ENCODE results near the gene GPR156. TPM values are rescaled to one million over a fixed set of nuclear protein-coding genes. Genes with fewer than 3 reads are reported as not detected.

GPR156 gene
- total RNA-seq, 3 donors from 2014 or later = 0.33 to 0.88 (median 0.64) TPM

GRCh38 chr3:120148187-120148949 lies 136.7 kb downstream of the GPR156 start:
- H3K4me1 ChIP-seq = no peaks in the 10 kb centered on the region
- intact Hi-C loops (cut with DNase I; ENCODE audit: low total_unique reads) = no loop called here
- no peaks in the 10 kb centered on the region for H3K36me3 ChIP-seq
- TF ChIP-seq POLR2A (IDR thresholded peaks at IDR 0.05) (no peak), CTCF (IDR thresholded peaks at IDR 0.05) (no peak), POLR2AphosphoS5 (IDR thresholded peaks at IDR 0.05) (no peak)
- peak overlapping the region; percentile 16 to 77 for H3K27ac ChIP-seq
- H3K27me3 ChIP-seq = no peaks in the 10 kb centered on the region
- DNase-seq (ENCODE audit: low spot score in 2 of 2) = no peak
- H3K9me3 ChIP-seq = no peaks in the 10 kb centered on the region
- no peak overlapping the region for H3K4me3 ChIP-seq

- Histone ChIP-seq H3K9me3 (no peaks in the 10 kb centered on the region), H3K4me3 (no peak overlapping the region), H3K36me3 (no peaks in the 10 kb centered on the region), H3K27me3 (no peaks in the 10 kb centered on the region), H3K27ac (peak overlapping the region; percentile 20 to 77), H3K4me1 (no peaks in the 10 kb centered on the region)
- intact Hi-C loops (cut with DNase I; ENCODE audit: low total_unique reads) = no loop called here
- DNase-seq (ENCODE audit: low spot score in 2 of 2) = peak in 1 of 2 donors; percentile 38
- no peak for TF ChIP-seq CTCF (IDR thresholded peaks at IDR 0.05)
- TF ChIP-seq POLR2AphosphoS5 (IDR thresholded peaks at IDR 0.05) = peak in 1 of 3 donors; percentile 34
These were observed 137.8 kb downstream of the GPR156 start for GRCh38 chr3:120147072-120147871.

DNA sequence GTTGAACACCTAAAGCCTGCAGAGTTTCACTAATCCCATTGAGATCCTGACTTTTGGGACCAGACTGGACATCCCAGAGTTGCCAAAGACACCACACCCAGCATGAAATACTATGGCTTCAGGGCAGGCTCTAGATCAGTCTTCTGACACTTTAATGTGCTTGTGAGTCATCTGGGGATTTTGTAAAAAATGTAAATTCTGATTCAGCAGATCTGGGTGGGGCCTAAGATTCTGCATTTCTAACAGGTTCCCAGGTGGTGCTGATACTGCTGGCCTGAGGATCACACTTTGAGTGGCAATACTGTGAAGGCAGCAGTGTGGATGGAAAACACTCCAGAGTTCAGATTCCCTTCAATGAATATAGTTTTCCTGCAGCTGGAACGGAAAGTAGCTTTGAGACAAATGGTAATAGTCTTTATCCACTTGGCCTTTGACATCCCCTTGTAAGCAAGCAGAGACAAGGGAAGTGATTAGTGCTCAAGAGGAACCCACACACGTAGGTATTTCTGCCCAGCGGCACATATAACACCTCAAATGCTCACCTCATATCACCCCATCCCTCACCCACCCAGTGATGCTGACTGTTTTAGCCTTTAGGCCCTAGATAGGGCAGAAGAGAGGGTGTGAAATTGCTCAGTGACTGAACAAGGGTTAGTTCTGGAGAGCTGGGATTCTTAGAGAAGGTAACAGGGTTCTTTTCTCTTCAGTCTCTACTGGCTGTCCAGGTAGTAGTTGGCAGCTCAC lies 139.3 kb downstream of the GPR156 start:
- intact Hi-C loops (cut with DNase I; ENCODE audit: low total_unique reads) = no loop called here
- no peak for TF ChIP-seq CTCF (IDR thresholded peaks at IDR 0.05)
- TF ChIP-seq POLR2AphosphoS5 (IDR thresholded peaks at IDR 0.05) = no peak
- TF ChIP-seq POLR2A (IDR thresholded peaks at IDR 0.05) = no peak
- Histone ChIP-seq H3K4me3 (no peak overlapping the region), H3K9me3 (no peaks in the 10 kb centered on the region), H3K36me3 (no peaks in the 10 kb centered on the region), H3K27me3 (no peaks in the 10 kb centered on the region), H3K27ac (no peak overlapping the region), H3K4me1 (no peaks in the 10 kb centered on the region)
- no peak for DNase-seq (ENCODE audit: low spot score in 2 of 2)

- no peak for DNase-seq (ENCODE audit: low spot score in 2 of 2)
- intact Hi-C loops (cut with DNase I; ENCODE audit: low total_unique reads) = no loop called here
- no peaks in the 10 kb centered on the region for H3K4me1 ChIP-seq
- H3K27ac ChIP-seq = no peak overlapping the region
- H3K27me3 ChIP-seq = no peaks in the 10 kb centered on the region
- H3K9me3 ChIP-seq = no peaks in the 10 kb centered on the region
- H3K36me3 ChIP-seq = no peaks in the 10 kb centered on the region
- TF ChIP-seq CTCF (IDR thresholded peaks at IDR 0.05) (no peak), POLR2A (IDR thresholded peaks at IDR 0.05) (no peak), POLR2AphosphoS5 (IDR thresholded peaks at IDR 0.05) (no peak)
- H3K4me3 ChIP-seq = no peak overlapping the region
These were observed 140.8 kb downstream of the GPR156 start for GRCh38 chr3:120144267-120144666.

All from breast epithelium (tissue), 4 donors.